IMR-90 (cell line): ENCODE results near the gene DHRSX. TPM values are rescaled to one million over a fixed set of nuclear protein-coding genes. Genes with fewer than 3 reads are reported as not detected.

Experiments used
- ATAC-seq: fragments of 200-7000 bp; cut with Tn5 transposase; 2 replicates; pipeline ENCODE4 v1.9.1; 2020; ENCODE audit warnings: low read depth, mild to moderate bottlenecking, moderate library complexity
- BruUV-seq: library from RNA; stranded (reverse); fragments of 400-500 nt; replicated peaks from 2 replicates; lab custom pipeline; 2021; lab: Mats Ljungman, UMichigan
- CTCF ChIA-PET: fragments of 300-600 bp; formaldehyde crosslinking; extraction: SDS; loops from one replicate; lab custom pipeline; 2021; ENCODE audit warnings: antibody characterized with exemption; lab: Yijun Ruan, JAX
- POLR2A ChIA-PET: fragments of 300-600 bp; sonication (Branson Sonifier 250); formaldehyde crosslinking; loops from one replicate; lab custom pipeline; 2022; ENCODE audit warnings: antibody characterized with exemption; ENCODE audit not compliant: unreplicated experiment; lab: Charles Lee
- DNase-seq: peaks from one replicate; pipeline ENCODE4 v3.0.0; 2013
- H2AFZ ChIP-seq: replicated peaks from 2 replicates; pipeline ENCODE3; 2013; ENCODE audit warnings: low read length, mild to moderate bottlenecking; ENCODE audit not compliant: poor library complexity
- H2AK5ac ChIP-seq: 2 replicates; pipeline ENCODE4 v1.6.1; 2013; ENCODE audit warnings: low read depth, low read length, inconsistent platforms
- H2AK9ac ChIP-seq: replicated peaks from 2 replicates; pipeline ENCODE3; 2013; ENCODE audit warnings: mild to moderate bottlenecking, low read depth, low read length, moderate library complexity; ENCODE audit not compliant: poor library complexity
- H2BK120ac ChIP-seq: 2 replicates; pipeline ENCODE4 v1.6.1; 2013; ENCODE audit warnings: low read depth, low read length, inconsistent platforms
- H2BK15ac ChIP-seq: 3 replicates; pipeline ENCODE4 v1.6.1; 2013; ENCODE audit warnings: low read depth, low read length, inconsistent platforms
- H2BK20ac ChIP-seq: 2 replicates; pipeline ENCODE4 v1.6.1; 2013; ENCODE audit warnings: low read depth, mild to moderate bottlenecking, inconsistent platforms, low read length, moderate library complexity
- H2BK5ac ChIP-seq: 2 replicates; pipeline ENCODE4 v1.6.1; 2013; ENCODE audit warnings: mild to moderate bottlenecking, low read depth, low read length, inconsistent platforms; ENCODE audit not compliant: poor library complexity, severe bottlenecking
- H3K14ac ChIP-seq: replicated peaks from 2 replicates; pipeline ENCODE4 v1.6.1; 2013; ENCODE audit warnings: low read depth, low read length, inconsistent platforms
- H3K18ac ChIP-seq: 2 replicates; pipeline ENCODE4 v1.6.1; 2013; ENCODE audit warnings: low read depth, low read length, control low read depth
- H3K23ac ChIP-seq: 2 replicates; pipeline ENCODE4 v1.6.1; 2013; ENCODE audit warnings: low read depth, low read length, inconsistent platforms
- H3K27ac ChIP-seq: 2 replicates; pipeline ENCODE4 v1.5.1; 2013; ENCODE audit warnings: mild to moderate bottlenecking, control low read depth, low read length; ENCODE audit not compliant: insufficient read depth
- H3K27me3 ChIP-seq: 2 replicates; pipeline ENCODE4 v1.6.1; 2013; ENCODE audit warnings: low read length; ENCODE audit not compliant: control insufficient read depth, insufficient read depth
- H3K36me3 ChIP-seq: 2 replicates; pipeline ENCODE4 v1.6.1; 2013; ENCODE audit warnings: low read length, mixed read lengths; ENCODE audit not compliant: control insufficient read depth, insufficient read depth
- H3K4ac ChIP-seq: 2 replicates; pipeline ENCODE4 v1.6.1; 2013; ENCODE audit warnings: low read depth, low read length, inconsistent platforms
- H3K4me1 ChIP-seq: 2 replicates; pipeline ENCODE4 v1.6.1; 2013; ENCODE audit warnings: low read length, mixed read lengths; ENCODE audit not compliant: control insufficient read depth, insufficient read depth
- H3K4me2 ChIP-seq: 2 replicates; pipeline ENCODE4 v1.6.1; 2013; ENCODE audit warnings: low read depth, mild to moderate bottlenecking, control low read depth, low read length, moderate library complexity
- H3K4me3 ChIP-seq: 2 replicates; pipeline ENCODE4 v1.5.1; 2013; ENCODE audit warnings: low read depth, mild to moderate bottlenecking, control low read depth, low read length, moderate library complexity; ENCODE audit not compliant: insufficient read depth
- H3K56ac ChIP-seq: 2 replicates; pipeline ENCODE4 v1.6.1; 2013; ENCODE audit warnings: low read length, inconsistent platforms; ENCODE audit not compliant: insufficient read depth; ENCODE audit errors: extremely low read depth
- H3K79me1 ChIP-seq, 2 experiments: 2 replicates each; pipeline ENCODE4 v1.6.1; 2013; ENCODE audit warnings: low read length in 2 of 2, inconsistent platforms in 1 of 2, low read depth in 1 of 2
- H3K9ac ChIP-seq: 2 replicates; pipeline ENCODE4 v1.6.1; 2013; ENCODE audit warnings: low read depth, low read length, control low read depth
- H3K9me1 ChIP-seq: 2 replicates; pipeline ENCODE4 v1.6.1; 2013; ENCODE audit warnings: low read length, inconsistent platforms; ENCODE audit not compliant: insufficient read depth
- H3K9me3 ChIP-seq: 2 replicates; pipeline ENCODE4 v1.6.1; 2013; ENCODE audit warnings: low read length; ENCODE audit not compliant: control insufficient read depth, insufficient read depth
- H4K20me1 ChIP-seq: 2 replicates; pipeline ENCODE4 v1.6.1; 2013; ENCODE audit warnings: low read length, inconsistent platforms; ENCODE audit not compliant: insufficient read depth
- H4K5ac ChIP-seq: 2 replicates; pipeline ENCODE4 v1.6.1; 2013; ENCODE audit warnings: mild to moderate bottlenecking, low read depth, low read length, control low read depth
- H4K8ac ChIP-seq, 2 experiments: 2 replicates each; pipeline ENCODE4 v1.6.1; 2013; ENCODE audit warnings: low read depth in 2 of 2, low read length in 2 of 2, control low read depth in 1 of 2, inconsistent platforms in 1 of 2
- H4K91ac ChIP-seq: 2 replicates; pipeline ENCODE4 v1.6.1; 2013; ENCODE audit warnings: low read depth, low read length, inconsistent platforms; ENCODE audit not compliant: insufficient read depth
- BHLHE40 ChIP-seq: fragments of 150-350 bp; IDR thresholded peaks from 2 replicates; pipeline ENCODE4 v1.6.1; 2016; ENCODE audit warnings: mild to moderate bottlenecking, low read depth, low read length
- CEBPB ChIP-seq: IDR thresholded peaks from 2 replicates; pipeline ENCODE4 v1.6.1; 2012; ENCODE audit warnings: low read depth, low read length, improper control_type of control experiment
- CHD1 ChIP-seq: IDR thresholded peaks from 2 replicates; pipeline ENCODE4 v1.6.1; 2012; ENCODE audit warnings: low read depth, low read length, improper control_type of control experiment
- CTCF ChIP-seq: conservative IDR thresholded peaks from 2 replicates; pipeline ENCODE4 v1.5.1; 2012; ENCODE audit warnings: mild to moderate bottlenecking, low read depth, low read length, improper control_type of control experiment
- FOS ChIP-seq: fragments of 150-350 bp; IDR thresholded peaks from 2 replicates; pipeline ENCODE4 v1.6.1; 2016; ENCODE audit warnings: low read depth, low read length
- MAFK ChIP-seq: IDR thresholded peaks from 2 replicates; pipeline ENCODE4 v1.6.1; 2012; ENCODE audit warnings: low read depth, low read length, improper control_type of control experiment
- MAZ ChIP-seq: IDR thresholded peaks from 2 replicates; pipeline ENCODE4 v1.6.1; 2012; ENCODE audit warnings: low read depth, mild to moderate bottlenecking, low read length, improper control_type of control experiment, moderate library complexity, borderline replicate concordance
- MXI1 ChIP-seq: IDR thresholded peaks from 2 replicates; pipeline ENCODE4 v1.6.1; 2012; ENCODE audit warnings: low read depth, mild to moderate bottlenecking, low read length, moderate library complexity, borderline replicate concordance
- NFE2L2 ChIP-seq: fragments of 150-350 bp; IDR thresholded peaks from 2 replicates; pipeline ENCODE4 v1.6.1; 2016; ENCODE audit warnings: low read depth, mild to moderate bottlenecking, low read length
- POLR2A ChIP-seq: IDR thresholded peaks from 2 replicates; pipeline ENCODE4 v1.6.1; 2012; ENCODE audit warnings: mild to moderate bottlenecking, low read depth, low read length
- RAD21 ChIP-seq: IDR thresholded peaks from 2 replicates; pipeline ENCODE4 v1.6.1; 2012; ENCODE audit warnings: low read length, improper control_type of control experiment
- RCOR1 ChIP-seq: IDR thresholded peaks from 2 replicates; pipeline ENCODE4 v1.6.1; 2012; ENCODE audit warnings: mild to moderate bottlenecking, low read length, improper control_type of control experiment; ENCODE audit not compliant: insufficient replicate concordance
- RFX5 ChIP-seq: IDR thresholded peaks from 2 replicates; pipeline ENCODE4 v1.8.0; 2012; ENCODE audit warnings: low read depth, mild to moderate bottlenecking, low read length, moderate library complexity
- SMC3 ChIP-seq: fragments of 150-350 bp; IDR thresholded peaks from 2 replicates; pipeline ENCODE4 v1.6.1; 2016; ENCODE audit warnings: low read depth, mild to moderate bottlenecking, antibody characterized with exemption, low read length, moderate library complexity
- USF2 ChIP-seq: fragments of 150-350 bp; IDR thresholded peaks from 2 replicates; pipeline ENCODE4 v1.6.1; 2017; ENCODE audit warnings: mild to moderate bottlenecking, antibody characterized with exemption, low read length, low read depth
- WGBS, 2 experiments: methylation state at CpG; one replicate each; pipeline versions ENCODE4 v1.1.5 to v1.1.7; 2013; ENCODE audit warnings: missing lambda C conversion rate in 2 of 2; ENCODE audit not compliant: insufficient read length in 1 of 2; ENCODE audit errors: extremely low coverage in 2 of 2; 5-methylcytosine and 5-hydroxymethylcytosine counted together
- dilution Hi-C: fragments of 300-500 bp; cut with HindIII; formaldehyde crosslinking; loops from one replicate; pipeline ENCODE4 v1.14.3; 2018; ENCODE audit warnings: low sequenced_read_pairs; ENCODE audit not compliant: unreplicated experiment
- in situ Hi-C: fragments of 300-500 bp; cut with MboI; formaldehyde crosslinking; loops from 3 replicates; pipeline ENCODE4 v1.14.3; 2019; ENCODE audit warnings: low sequenced_read_pairs, inconsistent platforms, mixed read lengths
- intact Hi-C: fragments of 100-400 bp; cut with micrococcal nuclease; formaldehyde crosslinking; loops from 2 replicates; pipeline ENCODE4 v1.10.0; 2022
- polyA plus RNA-seq, 3 experiments: library from polyadenylated mRNA; depleted of rRNA; stranded (reverse); fragments of >200 nt; gene quantifications; 2 replicates each; pipeline ENCODE4 v1.2.3, GENCODE V29; 2012; ENCODE audit warnings: low replicate concordance in 1 of 3
- total RNA-seq: library from RNA; depleted of rRNA; stranded (reverse); fragments of >200 nt; gene quantifications from 2 replicates; pipeline ENCODE4 v1.2.3, GENCODE V29; 2012
- TF ChIP-seq, protein P1 (sequence below): fragments of 150-350 bp; IDR thresholded peaks from 2 replicates; pipeline ENCODE4 v1.6.1; 2016; ENCODE audit warnings: low read depth, mild to moderate bottlenecking, low read length, moderate library complexity, borderline replicate concordance

The DHRSX gene
- total and polyA plus RNA-seq, 2 of the 4 experiments (the other 2 are of a cell fraction): 26.2 to 38.0 TPM

DNA sequence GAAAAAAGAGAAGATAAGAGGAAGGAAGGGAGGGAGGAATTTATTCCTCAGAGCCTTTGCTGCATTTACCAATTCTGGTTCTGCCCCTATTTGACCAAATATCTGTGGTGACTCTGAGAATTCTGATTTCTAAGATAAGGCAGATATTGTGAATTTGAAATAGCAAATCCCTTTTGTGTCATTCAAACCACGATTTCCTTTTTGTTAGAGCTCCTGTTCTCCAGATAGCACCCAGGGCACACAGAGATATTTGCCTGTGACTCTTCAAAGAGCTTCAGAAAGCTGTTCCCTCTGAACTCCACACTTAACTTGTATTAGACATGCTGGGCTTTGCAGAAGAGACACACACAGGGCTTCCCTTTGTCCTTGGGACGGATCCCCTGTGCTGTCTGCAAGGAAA lies 272.2 kb downstream of the DHRSX start:
- Histone ChIP-seq H2AK5ac (no peak overlapping the region), H2BK20ac (no peak overlapping the region), H3K79me1 (0 out of 4 replicates have a peak, but pooled peaks cover 0 to 2% of the 10 kb centered on the region in 2 experiments), H3K14ac (no peak overlapping the region), H3K36me3 (peaks cover 14% of the 10 kb centered on the region), H3K4me1 (no peaks in the 10 kb centered on the region), H4K20me1 (no peaks in the 10 kb centered on the region), H2AFZ (no peak overlapping the region), H2BK120ac (no peak overlapping the region), H3K9me1 (no peaks in the 10 kb centered on the region), H3K4me3 (no peak overlapping the region), H4K8ac (no peak overlapping the region), H3K23ac (no peak overlapping the region), H3K27me3 (no peaks in the 10 kb centered on the region), H3K4ac (no peak overlapping the region), H4K5ac (no peak overlapping the region), H4K91ac (no peak overlapping the region), H3K27ac (no peak overlapping the region), H3K4me2 (no peak overlapping the region), H3K9ac (no peak overlapping the region), H2BK5ac (no peak overlapping the region), H3K18ac (no peak overlapping the region), H3K56ac (no peak overlapping the region), H2AK9ac (peak overlapping the region; percentile 77), H2BK15ac (no peak overlapping the region), H3K9me3 (peaks cover 2% of the 10 kb centered on the region; the same call in 1 of the 2 replicates)
- ATAC-seq (no peak), DNase-seq (no peak)
- CTCF ChIA-PET: no interaction called here
- WGBS, 2 experiments: 57% methylated on average over 1 of the region's 2 CpGs; no CpG with 5 or more reads in 1 of the 2 experiments
- in situ Hi-C loops (no loop called here), intact Hi-C loops (no loop called here), dilution Hi-C loops (no loop called here)
- TF ChIP-seq USF2 (no peak), NFE2L2 (no peak), CEBPB (no peak), RCOR1 (no peak), CTCF (no peak), FOS (no peak), MXI1 (no peak), RAD21 (no peak), MAFK (no peak), BHLHE40 (no peak), SMC3 (no peak), MAZ (no peak), POLR2A (no peak), RFX5 (no peak), CHD1 (no peak)
- TF ChIP-seq, protein P1, sequence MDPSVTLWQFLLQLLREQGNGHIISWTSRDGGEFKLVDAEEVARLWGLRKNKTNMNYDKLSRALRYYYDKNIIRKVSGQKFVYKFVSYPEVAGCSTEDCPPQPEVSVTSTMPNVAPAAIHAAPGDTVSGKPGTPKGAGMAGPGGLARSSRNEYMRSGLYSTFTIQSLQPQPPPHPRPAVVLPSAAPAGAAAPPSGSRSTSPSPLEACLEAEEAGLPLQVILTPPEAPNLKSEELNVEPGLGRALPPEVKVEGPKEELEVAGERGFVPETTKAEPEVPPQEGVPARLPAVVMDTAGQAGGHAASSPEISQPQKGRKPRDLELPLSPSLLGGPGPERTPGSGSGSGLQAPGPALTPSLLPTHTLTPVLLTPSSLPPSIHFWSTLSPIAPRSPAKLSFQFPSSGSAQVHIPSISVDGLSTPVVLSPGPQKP: no peak
- no TSS peak for BruUV-seq
- POLR2A ChIA-PET: no interaction called here
